Neuron (in vitro differentiated cells): ENCODE measurements around the gene PDE10A.
"Not testable (repeated sequence)": the region's sequence is repeated elsewhere in the genome, so short reads cannot be mapped to it uniquely, and the experiment has no call there.

Source experiments
- H2AFZ ChIP-seq: one replicate; pipeline ENCODE4 v1.6.1; 2013; ENCODE audit warnings: low read depth, mild to moderate bottlenecking, inconsistent platforms, low read length, moderate library complexity
- H3K27me3 ChIP-seq: one replicate; pipeline ENCODE4 v1.6.1; 2013; ENCODE audit warnings: low read length; ENCODE audit not compliant: insufficient read depth
- H3K36me3 ChIP-seq: one replicate; pipeline ENCODE4 v1.6.1; 2013; ENCODE audit warnings: low read length; ENCODE audit not compliant: insufficient read depth
- H3K4me1 ChIP-seq: one replicate; pipeline ENCODE4 v1.6.1; 2013; ENCODE audit warnings: low read length; ENCODE audit not compliant: insufficient read depth
- H3K4me3 ChIP-seq: 2 replicates; pipeline ENCODE4 v1.5.1; 2013; ENCODE audit warnings: mild to moderate bottlenecking, low read length, moderate library complexity
- H3K9me3 ChIP-seq: one replicate; pipeline ENCODE4 v1.6.1; 2013; ENCODE audit warnings: low read length

PDE10A gene

GRCh38 chr6:165506657-165507056, 156.4 kb downstream of the PDE10A start:
- Histone ChIP-seq H3K4me1 (no peaks in the 10 kb centered on the region), H3K4me3 (no peak overlapping the region), H3K27me3 (no peaks in the 10 kb centered on the region), H3K36me3 (peaks cover 3% of the 10 kb centered on the region), H3K9me3 (peaks cover 2% of the 10 kb centered on the region), H2AFZ (no peak overlapping the region)

GRCh38 chr6:165500214-165500907, 162.7 kb downstream of the PDE10A start:
- not testable (repeated sequence) for H3K27me3 ChIP-seq, H2AFZ ChIP-seq

DNA sequence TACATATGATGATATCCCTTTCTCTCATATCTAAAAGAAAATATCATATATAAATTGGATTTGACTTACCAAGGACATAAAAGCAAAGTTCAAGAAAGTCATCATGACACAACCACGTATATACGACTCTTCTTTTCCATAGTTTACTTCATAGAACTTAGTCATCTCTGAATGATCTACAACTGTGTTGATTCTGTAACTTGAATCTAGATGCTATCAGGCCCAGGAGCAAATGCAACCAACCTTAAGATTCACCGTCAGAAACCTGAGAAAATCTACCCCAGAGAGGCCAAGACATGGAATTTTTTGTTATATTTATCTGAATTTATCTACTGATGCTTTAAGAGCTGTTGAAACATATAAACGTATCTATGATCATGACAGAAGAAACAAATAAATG, 165.6 kb downstream of the PDE10A start:
- H3K36me3 ChIP-seq, result peaks cover under 1% of the 10 kb centered on the region
- H2AFZ ChIP-seq, result no peak overlapping the region
- no peak overlapping the region for H3K4me3 ChIP-seq
- H3K27me3 ChIP-seq, result no peaks in the 10 kb centered on the region
- H3K4me1 ChIP-seq, result no peaks in the 10 kb centered on the region
- H3K9me3 ChIP-seq, result peaks cover 2% of the 10 kb centered on the region

More at GRCh38 chr6:165500214-165500907, 162.7 kb downstream of the PDE10A start:
- H3K9me3 ChIP-seq, H3K4me3 ChIP-seq, H3K4me1 ChIP-seq, H3K36me3 ChIP-seq: not testable (repeated sequence)

DNA sequence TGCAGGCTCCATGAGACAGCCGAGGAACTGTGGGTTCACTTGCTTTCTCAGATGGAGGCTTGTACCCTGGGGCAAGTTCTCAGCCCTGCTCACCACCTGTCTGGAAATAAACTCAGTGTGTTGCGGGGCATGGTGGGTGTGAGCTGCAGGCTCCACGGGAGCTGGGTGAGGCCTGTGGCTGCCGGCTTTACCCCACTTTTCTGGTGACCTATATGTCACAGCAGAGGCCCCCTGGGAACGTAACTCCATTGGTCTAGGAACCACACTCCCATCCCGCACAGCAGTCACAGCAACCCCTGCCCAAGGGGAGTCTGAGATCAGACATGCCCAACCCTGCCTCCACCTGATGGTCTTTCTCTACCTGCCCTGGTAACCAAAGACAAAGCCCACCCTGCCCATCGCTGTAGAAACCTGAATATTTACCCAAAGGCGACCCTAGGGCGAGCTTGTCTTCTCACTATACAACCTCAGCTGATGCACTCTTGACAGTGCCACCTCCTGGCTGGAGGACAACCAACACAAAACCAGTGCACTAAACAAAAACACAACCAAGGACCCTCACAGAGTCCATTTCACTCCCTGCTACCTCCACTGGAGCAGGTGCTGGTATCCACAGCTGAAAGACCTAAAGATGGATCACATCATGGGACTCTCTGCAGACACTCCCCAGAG, 174.3 kb downstream of the PDE10A start:
- Histone ChIP-seq H3K27me3 (no peaks in the 10 kb centered on the region), H2AFZ (no peak overlapping the region), H3K4me3 (no peak overlapping the region), H3K4me1 (peaks cover 20% of the 10 kb centered on the region), H3K36me3 (no peaks in the 10 kb centered on the region), H3K9me3 (no peaks in the 10 kb centered on the region)

GRCh38 chr6:165487950-165488349, 175.1 kb downstream of the PDE10A start:
- H3K4me1 ChIP-seq, result peaks cover 20% of the 10 kb centered on the region
- H3K9me3 ChIP-seq, result no peaks in the 10 kb centered on the region
- H3K36me3 ChIP-seq, result no peaks in the 10 kb centered on the region
- no peaks in the 10 kb centered on the region for H3K27me3 ChIP-seq
- no peak overlapping the region for H3K4me3 ChIP-seq
- H2AFZ ChIP-seq, result no peak overlapping the region

- no peaks in the 10 kb centered on the region for H3K9me3 ChIP-seq
These were observed 175.7 kb downstream of the PDE10A start for GRCh38 chr6:165487347-165487746.

DNA sequence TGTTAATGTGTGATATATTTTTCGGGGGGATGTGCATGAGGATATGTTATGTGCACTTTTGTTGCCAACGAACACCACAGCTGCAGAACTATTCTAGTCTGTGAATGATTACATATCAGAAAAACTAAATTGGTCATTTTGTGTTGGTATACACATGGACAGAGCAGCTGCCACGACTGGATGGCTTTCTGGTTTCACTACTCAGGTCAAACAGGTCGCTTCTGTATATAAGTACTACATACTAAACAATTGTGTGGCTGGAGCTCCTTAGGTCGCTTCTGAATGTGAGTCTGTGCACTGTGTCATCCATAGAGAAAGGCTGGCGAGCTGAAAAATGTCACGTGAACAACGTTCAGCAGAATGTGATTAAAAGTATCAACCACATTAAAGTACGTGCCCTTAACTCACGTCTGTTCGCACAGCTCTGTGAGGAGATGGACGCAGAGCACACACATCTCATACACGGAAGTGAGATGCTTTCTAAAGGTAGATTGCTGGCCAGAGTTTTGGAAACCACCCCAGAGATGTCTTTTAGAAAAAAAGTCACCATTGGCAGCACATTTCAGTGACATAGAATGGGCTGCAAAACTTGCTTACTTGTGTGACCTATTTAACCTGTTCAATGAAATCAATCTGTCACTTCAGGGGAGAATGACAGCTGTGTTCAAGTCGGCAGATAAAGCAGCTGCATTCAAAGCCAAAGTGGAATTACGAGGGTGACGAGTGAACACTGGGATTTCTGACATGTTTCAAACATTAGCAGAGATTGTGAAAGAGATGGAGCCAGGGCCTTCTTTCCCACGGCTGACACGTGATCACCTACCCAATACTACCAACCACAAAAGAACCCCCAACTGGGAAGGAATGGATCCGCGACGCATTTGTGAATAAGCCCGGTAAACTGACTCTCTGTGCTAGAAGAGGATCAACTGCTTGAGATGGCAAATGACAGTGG, 176.6 kb downstream of the PDE10A start:
- Histone ChIP-seq H3K27me3 (no peaks in the 10 kb centered on the region), H3K4me3 (peak overlapping the region; percentile 28), H2AFZ (no peak overlapping the region), H3K4me1 (peaks cover 20% of the 10 kb centered on the region), H3K9me3 (no peaks in the 10 kb centered on the region), H3K36me3 (no peaks in the 10 kb centered on the region)

More at GRCh38 chr6:165487347-165487746, 175.7 kb downstream of the PDE10A start:
- H2AFZ ChIP-seq, result no peak overlapping the region
- H3K36me3 ChIP-seq, result no peaks in the 10 kb centered on the region
- no peaks in the 10 kb centered on the region for H3K27me3 ChIP-seq
- H3K4me1 ChIP-seq, result peaks cover 20% of the 10 kb centered on the region
- H3K4me3 ChIP-seq, result peak overlapping the region; percentile 28

DNA sequence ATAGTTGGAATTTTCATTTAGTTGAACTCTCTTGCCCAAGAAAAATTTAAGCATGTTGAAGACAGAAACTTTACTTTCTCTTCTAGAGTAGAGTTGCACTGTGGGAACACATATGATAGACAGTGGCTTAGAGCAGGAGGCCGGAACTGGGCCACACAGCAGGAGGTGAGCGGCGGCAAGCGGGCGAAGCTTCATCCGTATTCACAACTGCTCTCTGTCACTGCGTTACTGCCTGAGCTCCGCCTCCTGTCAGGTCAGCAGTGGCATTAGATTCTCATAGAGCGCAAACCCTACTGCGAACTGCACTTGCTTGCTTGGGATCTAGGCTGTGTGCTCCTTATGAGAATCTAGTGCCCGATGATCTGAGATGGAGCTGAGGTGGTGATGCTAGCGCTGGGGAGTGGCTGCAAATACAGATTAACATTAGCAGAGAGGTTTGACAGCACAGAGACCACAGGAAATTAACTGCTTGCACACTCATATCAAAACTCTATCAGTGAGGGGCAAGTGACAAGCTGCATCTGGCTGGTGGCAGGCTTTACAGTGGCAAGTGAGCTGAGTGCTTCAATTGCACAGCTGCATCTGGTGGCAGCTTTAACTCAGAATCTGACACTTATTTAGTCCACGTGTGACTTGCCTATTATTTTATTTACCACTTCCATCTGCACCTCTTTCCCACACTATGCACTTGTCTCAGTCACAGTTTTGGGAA, 178.7 kb downstream of the PDE10A start:
- no peaks in the 10 kb centered on the region for H3K9me3 ChIP-seq
- H3K36me3 ChIP-seq, result no peaks in the 10 kb centered on the region
- peaks cover 20% of the 10 kb centered on the region for H3K4me1 ChIP-seq
- no peak overlapping the region for H3K4me3 ChIP-seq
- H2AFZ ChIP-seq, result no peak overlapping the region
- no peaks in the 10 kb centered on the region for H3K27me3 ChIP-seq

DNA sequence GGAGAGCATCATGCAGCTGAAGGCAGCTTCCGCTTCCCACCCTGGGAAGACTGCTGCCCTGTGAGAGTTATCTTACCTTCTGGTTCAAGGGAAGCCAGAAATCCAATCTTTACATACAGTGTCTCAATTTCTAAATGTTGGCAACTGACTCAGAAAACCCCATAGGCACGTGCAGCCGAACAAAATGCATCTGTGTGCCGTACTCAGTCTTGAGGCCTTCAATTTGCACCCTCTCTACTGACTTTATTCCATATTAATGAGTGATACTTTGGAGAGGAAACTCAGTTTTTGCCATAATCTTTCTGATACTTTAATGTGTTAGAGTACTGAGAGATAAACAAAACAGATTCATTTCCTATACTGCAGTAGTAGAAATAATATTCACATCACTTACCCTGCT, 181.1 kb downstream of the PDE10A start:
- Histone ChIP-seq H2AFZ (no peak overlapping the region), H3K4me1 (peaks cover 11% of the 10 kb centered on the region), H3K4me3 (no peak overlapping the region), H3K9me3 (no peaks in the 10 kb centered on the region), H3K36me3 (no peaks in the 10 kb centered on the region), H3K27me3 (no peaks in the 10 kb centered on the region)

DNA sequence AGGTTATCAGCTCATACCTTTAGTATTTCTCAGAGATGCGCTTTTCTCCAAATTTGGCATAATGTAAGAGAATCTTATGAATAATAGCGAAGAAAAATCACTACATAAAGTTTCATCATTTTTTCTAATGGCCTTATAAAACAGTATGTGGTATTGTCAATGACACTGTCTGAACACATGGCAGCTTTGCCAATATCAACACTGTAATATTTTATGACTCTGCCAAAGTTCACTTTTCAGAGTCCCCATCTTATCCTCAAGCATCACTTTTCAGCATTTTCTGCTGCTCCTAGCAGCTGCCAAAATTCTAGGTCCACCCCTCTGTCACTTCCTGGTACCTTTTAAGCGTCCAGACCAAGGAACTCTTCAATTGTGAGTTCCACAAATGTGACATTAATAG, 182.1 kb downstream of the PDE10A start:
- H3K4me1 ChIP-seq, result peaks cover 2% of the 10 kb centered on the region
- no peak overlapping the region for H2AFZ ChIP-seq
- H3K9me3 ChIP-seq, result no peaks in the 10 kb centered on the region
- H3K4me3 ChIP-seq, result no peak overlapping the region
- H3K27me3 ChIP-seq, result no peaks in the 10 kb centered on the region
- H3K36me3 ChIP-seq, result no peaks in the 10 kb centered on the region

DNA sequence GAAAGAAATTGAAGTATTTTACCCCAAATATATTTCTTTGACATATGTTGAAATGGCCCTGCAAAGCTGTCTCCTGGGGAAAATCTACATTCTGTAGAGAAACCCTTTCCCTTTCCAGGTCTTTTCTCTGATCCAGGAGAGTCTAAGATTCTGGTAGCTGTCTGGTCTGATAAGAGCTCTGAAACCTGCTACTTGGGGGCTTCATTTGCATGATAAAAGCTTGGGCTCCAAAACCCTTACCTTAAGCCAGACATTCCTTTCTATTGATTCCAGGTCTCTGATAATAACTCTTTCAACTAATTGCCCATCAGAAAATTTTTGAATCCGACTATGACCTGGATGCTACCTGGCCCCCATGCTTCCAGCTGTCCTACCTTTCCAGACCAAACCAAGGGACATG, 184.5 kb downstream of the PDE10A start:
- H3K36me3 ChIP-seq, result no peaks in the 10 kb centered on the region
- H2AFZ ChIP-seq, result no peak overlapping the region
- no peaks in the 10 kb centered on the region for H3K27me3 ChIP-seq
- H3K4me1 ChIP-seq, result no peaks in the 10 kb centered on the region
- H3K4me3 ChIP-seq, result no peak overlapping the region
- H3K9me3 ChIP-seq, result no peaks in the 10 kb centered on the region

DNA sequence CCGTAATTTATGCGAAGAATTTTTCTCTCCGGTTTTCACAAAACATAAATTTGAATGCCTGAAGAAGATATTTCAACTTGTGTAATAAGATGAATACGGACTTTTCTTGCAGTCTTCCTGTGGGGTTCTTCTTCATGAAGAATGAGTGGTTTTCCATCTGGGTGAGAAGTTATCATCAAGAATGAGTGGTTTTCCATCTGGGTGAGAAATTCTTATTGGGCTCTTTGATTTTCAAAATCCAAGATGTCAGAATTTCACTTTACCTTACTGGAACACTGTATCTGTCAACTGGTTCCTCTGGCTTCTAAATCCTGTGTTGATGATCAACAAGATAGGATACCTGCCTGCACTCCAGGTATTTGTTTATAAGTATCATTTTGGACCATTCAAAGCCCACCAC, 193.6 kb downstream of the PDE10A start:
- Histone ChIP-seq H3K4me1 (no peaks in the 10 kb centered on the region), H3K27me3 (no peaks in the 10 kb centered on the region), H2AFZ (no peak overlapping the region), H3K36me3 (peaks cover 4% of the 10 kb centered on the region), H3K4me3 (no peak overlapping the region), H3K9me3 (no peaks in the 10 kb centered on the region)
